IMR-90 (cell line): ENCODE measurements around the gene CCDC12. TPM values are rescaled to one million over a fixed set of nuclear protein-coding genes. Genes with fewer than 3 reads are reported as not detected.

Experiments
- ATAC-seq: fragments of 200-7000 bp; cut with Tn5 transposase; 2 replicates; pipeline ENCODE4 v1.9.1; 2020; ENCODE audit warnings: low read depth, mild to moderate bottlenecking, moderate library complexity
- BruUV-seq: library from RNA; stranded (reverse); fragments of 400-500 nt; replicated peaks from 2 replicates; lab custom pipeline; 2021; lab: Mats Ljungman, UMichigan
- CTCF ChIA-PET: fragments of 300-600 bp; formaldehyde crosslinking; extraction: SDS; loops from one replicate; lab custom pipeline; 2021; ENCODE audit warnings: antibody characterized with exemption; lab: Yijun Ruan, JAX
- POLR2A ChIA-PET: fragments of 300-600 bp; sonication (Branson Sonifier 250); formaldehyde crosslinking; loops from one replicate; lab custom pipeline; 2022; ENCODE audit warnings: antibody characterized with exemption; ENCODE audit not compliant: unreplicated experiment; lab: Charles Lee
- DNase-seq: peaks from one replicate; pipeline ENCODE4 v3.0.0; 2013
- H2AFZ ChIP-seq: replicated peaks from 2 replicates; pipeline ENCODE3; 2013; ENCODE audit warnings: low read length, mild to moderate bottlenecking; ENCODE audit not compliant: poor library complexity
- H2AK5ac ChIP-seq: 2 replicates; pipeline ENCODE4 v1.6.1; 2013; ENCODE audit warnings: low read depth, low read length, inconsistent platforms
- H2AK9ac ChIP-seq: replicated peaks from 2 replicates; pipeline ENCODE3; 2013; ENCODE audit warnings: mild to moderate bottlenecking, low read depth, low read length, moderate library complexity; ENCODE audit not compliant: poor library complexity
- H2BK120ac ChIP-seq: 2 replicates; pipeline ENCODE4 v1.6.1; 2013; ENCODE audit warnings: low read depth, low read length, inconsistent platforms
- H2BK15ac ChIP-seq: 3 replicates; pipeline ENCODE4 v1.6.1; 2013; ENCODE audit warnings: low read depth, low read length, inconsistent platforms
- H2BK20ac ChIP-seq: 2 replicates; pipeline ENCODE4 v1.6.1; 2013; ENCODE audit warnings: low read depth, mild to moderate bottlenecking, inconsistent platforms, low read length, moderate library complexity
- H2BK5ac ChIP-seq: 2 replicates; pipeline ENCODE4 v1.6.1; 2013; ENCODE audit warnings: mild to moderate bottlenecking, low read depth, low read length, inconsistent platforms; ENCODE audit not compliant: poor library complexity, severe bottlenecking
- H3K14ac ChIP-seq: replicated peaks from 2 replicates; pipeline ENCODE4 v1.6.1; 2013; ENCODE audit warnings: low read depth, low read length, inconsistent platforms
- H3K18ac ChIP-seq: 2 replicates; pipeline ENCODE4 v1.6.1; 2013; ENCODE audit warnings: low read depth, low read length, control low read depth
- H3K23ac ChIP-seq: 2 replicates; pipeline ENCODE4 v1.6.1; 2013; ENCODE audit warnings: low read depth, low read length, inconsistent platforms
- H3K27ac ChIP-seq: 2 replicates; pipeline ENCODE4 v1.5.1; 2013; ENCODE audit warnings: mild to moderate bottlenecking, control low read depth, low read length; ENCODE audit not compliant: insufficient read depth
- H3K27me3 ChIP-seq: 2 replicates; pipeline ENCODE4 v1.6.1; 2013; ENCODE audit warnings: low read length; ENCODE audit not compliant: control insufficient read depth, insufficient read depth
- H3K36me3 ChIP-seq: 2 replicates; pipeline ENCODE4 v1.6.1; 2013; ENCODE audit warnings: low read length, mixed read lengths; ENCODE audit not compliant: control insufficient read depth, insufficient read depth
- H3K4ac ChIP-seq: 2 replicates; pipeline ENCODE4 v1.6.1; 2013; ENCODE audit warnings: low read depth, low read length, inconsistent platforms
- H3K4me1 ChIP-seq: 2 replicates; pipeline ENCODE4 v1.6.1; 2013; ENCODE audit warnings: low read length, mixed read lengths; ENCODE audit not compliant: control insufficient read depth, insufficient read depth
- H3K4me2 ChIP-seq: 2 replicates; pipeline ENCODE4 v1.6.1; 2013; ENCODE audit warnings: low read depth, mild to moderate bottlenecking, control low read depth, low read length, moderate library complexity
- H3K4me3 ChIP-seq: 2 replicates; pipeline ENCODE4 v1.5.1; 2013; ENCODE audit warnings: low read depth, mild to moderate bottlenecking, control low read depth, low read length, moderate library complexity; ENCODE audit not compliant: insufficient read depth
- H3K56ac ChIP-seq: 2 replicates; pipeline ENCODE4 v1.6.1; 2013; ENCODE audit warnings: low read length, inconsistent platforms; ENCODE audit not compliant: insufficient read depth; ENCODE audit errors: extremely low read depth
- H3K79me1 ChIP-seq, 2 experiments: 2 replicates each; pipeline ENCODE4 v1.6.1; 2013; ENCODE audit warnings: low read length in 2 of 2, inconsistent platforms in 1 of 2, low read depth in 1 of 2
- H3K9ac ChIP-seq: 2 replicates; pipeline ENCODE4 v1.6.1; 2013; ENCODE audit warnings: low read depth, low read length, control low read depth
- H3K9me1 ChIP-seq: 2 replicates; pipeline ENCODE4 v1.6.1; 2013; ENCODE audit warnings: low read length, inconsistent platforms; ENCODE audit not compliant: insufficient read depth
- H3K9me3 ChIP-seq: 2 replicates; pipeline ENCODE4 v1.6.1; 2013; ENCODE audit warnings: low read length; ENCODE audit not compliant: control insufficient read depth, insufficient read depth
- H4K20me1 ChIP-seq: 2 replicates; pipeline ENCODE4 v1.6.1; 2013; ENCODE audit warnings: low read length, inconsistent platforms; ENCODE audit not compliant: insufficient read depth
- H4K5ac ChIP-seq: 2 replicates; pipeline ENCODE4 v1.6.1; 2013; ENCODE audit warnings: mild to moderate bottlenecking, low read depth, low read length, control low read depth
- H4K8ac ChIP-seq, 2 experiments: 2 replicates each; pipeline ENCODE4 v1.6.1; 2013; ENCODE audit warnings: low read depth in 2 of 2, low read length in 2 of 2, control low read depth in 1 of 2, inconsistent platforms in 1 of 2
- H4K91ac ChIP-seq: 2 replicates; pipeline ENCODE4 v1.6.1; 2013; ENCODE audit warnings: low read depth, low read length, inconsistent platforms; ENCODE audit not compliant: insufficient read depth
- CEBPB ChIP-seq: IDR thresholded peaks from 2 replicates; pipeline ENCODE4 v1.6.1; 2012; ENCODE audit warnings: low read depth, low read length, improper control_type of control experiment
- CHD1 ChIP-seq: IDR thresholded peaks from 2 replicates; pipeline ENCODE4 v1.6.1; 2012; ENCODE audit warnings: low read depth, low read length, improper control_type of control experiment
- CTCF ChIP-seq: conservative IDR thresholded peaks from 2 replicates; pipeline ENCODE4 v1.5.1; 2012; ENCODE audit warnings: mild to moderate bottlenecking, low read depth, low read length, improper control_type of control experiment
- ELK1 ChIP-seq: fragments of 150-350 bp; IDR thresholded peaks from 2 replicates; pipeline ENCODE4 v1.6.1; 2016; ENCODE audit warnings: low read depth, mild to moderate bottlenecking, low read length, moderate library complexity, borderline replicate concordance
- FOS ChIP-seq: fragments of 150-350 bp; IDR thresholded peaks from 2 replicates; pipeline ENCODE4 v1.6.1; 2016; ENCODE audit warnings: low read depth, low read length
- MAFK ChIP-seq: IDR thresholded peaks from 2 replicates; pipeline ENCODE4 v1.6.1; 2012; ENCODE audit warnings: low read depth, low read length, improper control_type of control experiment
- MAZ ChIP-seq: IDR thresholded peaks from 2 replicates; pipeline ENCODE4 v1.6.1; 2012; ENCODE audit warnings: low read depth, mild to moderate bottlenecking, low read length, improper control_type of control experiment, moderate library complexity, borderline replicate concordance
- MXI1 ChIP-seq: IDR thresholded peaks from 2 replicates; pipeline ENCODE4 v1.6.1; 2012; ENCODE audit warnings: low read depth, mild to moderate bottlenecking, low read length, moderate library complexity, borderline replicate concordance
- NFE2L2 ChIP-seq: fragments of 150-350 bp; IDR thresholded peaks from 2 replicates; pipeline ENCODE4 v1.6.1; 2016; ENCODE audit warnings: low read depth, mild to moderate bottlenecking, low read length
- RAD21 ChIP-seq: IDR thresholded peaks from 2 replicates; pipeline ENCODE4 v1.6.1; 2012; ENCODE audit warnings: low read length, improper control_type of control experiment
- RCOR1 ChIP-seq: IDR thresholded peaks from 2 replicates; pipeline ENCODE4 v1.6.1; 2012; ENCODE audit warnings: mild to moderate bottlenecking, low read length, improper control_type of control experiment; ENCODE audit not compliant: insufficient replicate concordance
- RFX5 ChIP-seq: IDR thresholded peaks from 2 replicates; pipeline ENCODE4 v1.8.0; 2012; ENCODE audit warnings: low read depth, mild to moderate bottlenecking, low read length, moderate library complexity
- SMC3 ChIP-seq: fragments of 150-350 bp; IDR thresholded peaks from 2 replicates; pipeline ENCODE4 v1.6.1; 2016; ENCODE audit warnings: low read depth, mild to moderate bottlenecking, antibody characterized with exemption, low read length, moderate library complexity
- WGBS, 2 experiments: methylation state at CpG; one replicate each; pipeline versions ENCODE4 v1.1.5 to v1.1.7; 2013; ENCODE audit warnings: missing lambda C conversion rate in 2 of 2; ENCODE audit not compliant: insufficient read length in 1 of 2; ENCODE audit errors: extremely low coverage in 2 of 2; 5-methylcytosine and 5-hydroxymethylcytosine counted together
- dilution Hi-C: fragments of 300-500 bp; cut with HindIII; formaldehyde crosslinking; loops from one replicate; pipeline ENCODE4 v1.14.3; 2018; ENCODE audit warnings: low sequenced_read_pairs; ENCODE audit not compliant: unreplicated experiment
- in situ Hi-C: fragments of 300-500 bp; cut with MboI; formaldehyde crosslinking; loops from 3 replicates; pipeline ENCODE4 v1.14.3; 2019; ENCODE audit warnings: low sequenced_read_pairs, inconsistent platforms, mixed read lengths
- intact Hi-C: fragments of 100-400 bp; cut with micrococcal nuclease; formaldehyde crosslinking; loops from 2 replicates; pipeline ENCODE4 v1.10.0; 2022
- polyA plus RNA-seq, 3 experiments: library from polyadenylated mRNA; depleted of rRNA; stranded (reverse); fragments of >200 nt; gene quantifications; 2 replicates each; pipeline ENCODE4 v1.2.3, GENCODE V29; 2012; ENCODE audit warnings: low replicate concordance in 1 of 3
- total RNA-seq: library from RNA; depleted of rRNA; stranded (reverse); fragments of >200 nt; gene quantifications from 2 replicates; pipeline ENCODE4 v1.2.3, GENCODE V29; 2012

The CCDC12 gene
- total and polyA plus RNA-seq, 2 of the 4 experiments (the other 2 are of a cell fraction): 15.2 to 35.1 TPM

- no peak for TF ChIP-seq RCOR1
Measured at GRCh38 chr3:47003461-47004368, 27.2 kb upstream of the CCDC12 start (continued).

- dilution Hi-C loops: no loop called here
- Histone ChIP-seq H3K4me1 (peaks cover 3% of the 10 kb centered on the region; the same call in 1 of the 2 replicates), H2AK9ac (peak overlapping the region; percentile 24), H4K5ac (no peak overlapping the region), H3K9ac (no peak overlapping the region), H2BK5ac (no peak overlapping the region), H3K4me2 (no peak overlapping the region), H2BK120ac (no peak overlapping the region), H3K14ac (no peak overlapping the region), H3K23ac (no peak overlapping the region), H4K91ac (no peak overlapping the region), H3K4me3 (no peak overlapping the region), H3K9me3 (no peaks in the 10 kb centered on the region), H2AFZ (no peak overlapping the region), H3K18ac (no peak overlapping the region), H3K27me3 (no peaks in the 10 kb centered on the region), H4K20me1 (no peaks in the 10 kb centered on the region; the same call in 1 of the 2 replicates), H2BK15ac (no peak overlapping the region), H2BK20ac (no peak overlapping the region), H3K4ac (no peak overlapping the region), H3K9me1 (peaks cover 6% of the 10 kb centered on the region; the same call in 1 of the 2 replicates), H3K56ac (no peak overlapping the region), H2AK5ac (no peak overlapping the region), H3K36me3 (peaks cover 6% of the 10 kb centered on the region; the same call in 1 of the 2 replicates), H4K8ac (no peak overlapping the region), H3K79me1 (no peaks in the 10 kb centered on the region), H3K27ac (no peak overlapping the region)
- BruUV-seq: no TSS peak
- ChIA-PET POLR2A (no interaction called here), CTCF (no interaction called here)
- no peak for ATAC-seq
- intact Hi-C loops: no loop called here
- WGBS, 2 experiments: 100% methylated on average over 3 of the region's 10 CpGs; no CpG with 5 or more reads in 1 of the 2 experiments
- in situ Hi-C loops: no loop called here
- no peak for DNase-seq
- TF ChIP-seq CHD1 (no peak), NFE2L2 (no peak), RFX5 (no peak), FOS (no peak), ELK1 (no peak), RCOR1 (no peak), MXI1 (no peak), RAD21 (no peak), MAZ (no peak), CEBPB (no peak), CTCF (no peak), MAFK (no peak), SMC3 (no peak)
Measured at GRCh38 chr3:47003056-47003410, 26.5 kb upstream of the CCDC12 start.
